ENCODE results near the gene LASP1NB.
A peak's percentile ranks its signal among the peaks of the same experiment; 100 is the strongest.

LASP1NB gene

GRCh38 chr17:38925263-38925995 is at the start of gene LASP1NB:
TSS of gene LASP1NB (plus strand) at chr17:38925614.
- DNase-seq, result peak in 1 of 5 donors; percentile 28

- peak in 2 of 5 donors; percentile 33 to 42 for DNase-seq
These were observed 48.1 kb upstream of the LASP1NB start for GRCh38 chr17:38877130-38877851.

GRCh38 chr17:38879878-38880665 is 45.3 kb upstream of the LASP1NB start:
- no peak for DNase-seq

- no peak for DNase-seq
These were observed 43.7 kb upstream of the LASP1NB start for GRCh38 chr17:38881600-38882191.

- DNase-seq, result no peak
These were observed 42.5 kb upstream of the LASP1NB start for GRCh38 chr17:38882870-38883269.

GRCh38 chr17:38883592-38884526 is 41.6 kb upstream of the LASP1NB start:
- peak in 1 of 5 donors; percentile 28 for DNase-seq

- DNase-seq, result no peak
These were observed 40.2 kb upstream of the LASP1NB start for GRCh38 chr17:38885044-38885727.

- no peak for DNase-seq
These were observed 39.4 kb upstream of the LASP1NB start for GRCh38 chr17:38885728-38886642.

GRCh38 chr17:38886643-38887010 is 38.8 kb upstream of the LASP1NB start:
- DNase-seq, result no peak

GRCh38 chr17:38888842-38889241 is 36.6 kb upstream of the LASP1NB start:
- DNase-seq, result no peak

- DNase-seq, result no peak
These were observed 35.5 kb upstream of the LASP1NB start for GRCh38 chr17:38889745-38890409.

GRCh38 chr17:38890410-38890746 is 35.0 kb upstream of the LASP1NB start:
- no peak for DNase-seq

GRCh38 chr17:38891441-38891840 is 34.0 kb upstream of the LASP1NB start:
- no peak for DNase-seq

GRCh38 chr17:38892083-38892482 is 33.3 kb upstream of the LASP1NB start:
- DNase-seq, result no peak

GRCh38 chr17:38892620-38893019 is 32.8 kb upstream of the LASP1NB start:
- no peak for DNase-seq

- DNase-seq, result no peak
These were observed 32.3 kb upstream of the LASP1NB start for GRCh38 chr17:38893113-38893512.

GRCh38 chr17:38893607-38894006 is 31.8 kb upstream of the LASP1NB start:
- DNase-seq, result peak in 1 of 5 donors; percentile 29

- no peak for DNase-seq
These were observed 31.1 kb upstream of the LASP1NB start for GRCh38 chr17:38894276-38894675.

GRCh38 chr17:38896346-38896954 is 29.0 kb upstream of the LASP1NB start:
- DNase-seq, result no peak
